ENCODE measurements around the gene TMEM106C.

DNA sequence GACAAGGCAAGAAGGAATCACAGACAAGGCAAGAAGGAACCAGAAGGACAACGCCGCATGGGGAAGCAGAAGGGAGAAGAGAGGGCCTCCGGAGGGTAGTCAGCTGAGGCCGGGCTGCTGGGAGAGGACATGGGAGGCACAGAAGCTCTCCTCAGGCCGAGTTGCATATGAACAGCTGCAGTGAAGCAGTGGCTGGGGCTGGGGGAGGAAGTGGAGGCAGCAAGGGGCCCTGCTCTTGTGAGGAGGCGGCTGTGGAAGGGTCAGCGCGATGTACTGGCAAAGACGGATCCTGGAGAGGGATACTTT is 22.0 kb upstream of the TMEM106C start:
- TF ChIP-seq, protein P1, sequence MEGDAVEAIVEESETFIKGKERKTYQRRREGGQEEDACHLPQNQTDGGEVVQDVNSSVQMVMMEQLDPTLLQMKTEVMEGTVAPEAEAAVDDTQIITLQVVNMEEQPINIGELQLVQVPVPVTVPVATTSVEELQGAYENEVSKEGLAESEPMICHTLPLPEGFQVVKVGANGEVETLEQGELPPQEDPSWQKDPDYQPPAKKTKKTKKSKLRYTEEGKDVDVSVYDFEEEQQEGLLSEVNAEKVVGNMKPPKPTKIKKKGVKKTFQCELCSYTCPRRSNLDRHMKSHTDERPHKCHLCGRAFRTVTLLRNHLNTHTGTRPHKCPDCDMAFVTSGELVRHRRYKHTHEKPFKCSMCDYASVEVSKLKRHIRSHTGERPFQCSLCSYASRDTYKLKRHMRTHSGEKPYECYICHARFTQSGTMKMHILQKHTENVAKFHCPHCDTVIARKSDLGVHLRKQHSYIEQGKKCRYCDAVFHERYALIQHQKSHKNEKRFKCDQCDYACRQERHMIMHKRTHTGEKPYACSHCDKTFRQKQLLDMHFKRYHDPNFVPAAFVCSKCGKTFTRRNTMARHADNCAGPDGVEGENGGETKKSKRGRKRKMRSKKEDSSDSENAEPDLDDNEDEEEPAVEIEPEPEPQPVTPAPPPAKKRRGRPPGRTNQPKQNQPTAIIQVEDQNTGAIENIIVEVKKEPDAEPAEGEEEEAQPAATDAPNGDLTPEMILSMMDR (IDR thresholded peaks at IDR 0.05): no peak
- TF ChIP-seq POLR2A (IDR thresholded peaks at IDR 0.05): no peak
